EL (cell line): ENCODE measurements around the gene LANCL2.
"Not testable (repeated sequence)": the region's sequence is repeated elsewhere in the genome, so short reads cannot be mapped to it uniquely, and the experiment has no call there.

Source experiments
- DNase-seq: peaks from one replicate; pipeline ENCODE4 v3.0.0-alpha.2; 2016

LANCL2 gene

DNA sequence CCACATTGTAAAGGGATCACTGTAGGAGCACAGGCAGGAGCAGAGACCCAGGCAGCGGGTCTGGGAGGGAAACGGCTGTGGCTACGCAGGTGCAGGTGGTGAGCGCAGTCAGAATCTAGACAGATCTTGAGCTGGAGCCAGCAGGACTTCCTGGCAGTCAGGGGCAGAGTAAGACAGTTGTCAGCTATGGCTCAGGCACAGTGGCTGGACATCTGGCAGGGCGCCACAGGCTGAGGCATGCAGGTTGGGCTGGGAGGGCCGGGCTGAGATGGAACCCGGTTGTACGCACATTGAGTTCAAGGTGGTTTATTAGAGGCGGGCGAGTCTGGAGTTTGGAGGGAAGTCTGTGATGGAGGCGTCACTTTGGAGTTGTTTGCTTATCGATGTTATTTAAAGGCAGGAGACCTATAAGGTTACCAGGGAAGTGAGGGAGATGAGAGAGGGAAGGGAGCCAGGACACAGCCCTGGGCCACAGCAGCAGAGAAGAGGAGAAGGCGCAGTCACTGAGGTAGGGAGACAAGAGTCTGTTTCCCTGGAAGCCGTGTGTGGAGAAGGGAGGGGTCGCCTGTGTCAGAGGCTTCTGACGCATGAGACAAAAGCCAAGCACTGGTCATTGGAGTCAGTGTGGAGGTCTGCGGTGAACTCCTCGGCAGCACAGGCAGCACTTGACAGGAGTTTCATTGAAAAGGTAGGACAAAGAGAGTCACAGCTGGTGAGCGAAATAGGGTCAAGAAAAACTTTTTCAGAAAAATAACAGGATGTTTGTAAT is 73.8 kb downstream of the LANCL2 start:
- DNase-seq: no peak

DNA sequence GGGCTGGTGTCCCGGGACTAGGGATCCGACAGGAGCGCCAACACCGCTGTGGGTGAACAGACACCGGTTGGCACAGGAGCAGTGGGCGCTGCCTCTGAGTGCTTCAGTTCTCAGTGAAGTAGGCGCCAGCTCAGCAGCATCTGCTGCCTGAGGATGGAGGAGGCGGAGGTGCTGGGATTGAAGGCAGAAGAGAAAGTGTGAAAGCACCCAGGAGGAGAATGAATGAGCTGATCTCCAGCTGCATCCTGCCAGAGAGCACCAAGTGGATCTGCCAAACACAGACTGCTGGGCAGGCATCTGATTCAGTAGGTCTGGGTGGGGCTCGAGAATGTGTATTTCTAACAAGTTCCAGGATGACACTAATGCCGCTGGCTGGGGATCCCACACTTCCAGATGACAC is 74.5 kb downstream of the LANCL2 start:
- peak; percentile 30 for DNase-seq

GRCh38 chr7:55440040-55440690 is 75.0 kb downstream of the LANCL2 start:
- no peak for DNase-seq

DNA sequence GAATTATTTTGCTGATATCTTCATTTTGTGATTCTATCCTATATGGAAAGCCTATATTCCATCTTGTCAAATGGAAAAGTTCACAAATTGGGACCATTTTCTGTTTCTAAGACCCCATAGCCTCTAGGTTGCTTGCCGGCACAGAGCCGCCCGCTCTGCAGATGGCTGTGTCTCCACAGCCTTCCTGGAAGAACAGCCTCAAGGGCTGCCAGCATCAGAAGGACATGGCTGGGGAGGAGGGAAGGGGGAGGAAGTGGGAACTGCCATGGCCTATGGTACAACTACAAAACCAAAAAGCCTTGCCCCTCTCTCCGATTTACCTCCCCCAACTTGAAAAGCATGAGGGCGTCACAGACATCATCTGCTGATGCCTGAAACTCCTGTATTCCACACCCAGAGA is 75.9 kb downstream of the LANCL2 start:
- DNase-seq: no peak

GRCh38 chr7:55441774-55442522 is 76.8 kb downstream of the LANCL2 start:
- peak; percentile 83 for DNase-seq

GRCh38 chr7:55444786-55445185 is 79.6 kb downstream of the LANCL2 start:
- no peak for DNase-seq

DNA sequence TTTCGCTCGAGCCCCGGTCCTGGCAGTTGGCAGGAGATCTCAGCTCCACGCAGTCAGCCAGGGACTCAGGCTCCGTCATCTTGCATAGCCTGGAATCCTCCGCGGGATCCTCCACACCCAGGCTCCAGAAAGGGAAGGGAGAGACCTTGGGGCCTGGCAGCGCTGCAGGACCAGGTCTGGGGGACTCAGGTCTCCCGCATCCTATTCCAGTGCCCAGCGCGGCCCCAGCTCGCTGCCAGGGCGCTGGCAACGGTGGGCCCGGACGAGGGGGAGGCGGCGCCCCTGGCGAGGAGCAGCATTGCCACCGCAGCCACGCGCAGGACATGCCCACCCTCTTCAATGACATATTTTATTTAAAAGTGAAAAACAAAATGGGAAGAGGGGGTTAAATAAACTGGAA is 83.4 kb downstream of the LANCL2 start:
- DNase-seq: no peak

DNA sequence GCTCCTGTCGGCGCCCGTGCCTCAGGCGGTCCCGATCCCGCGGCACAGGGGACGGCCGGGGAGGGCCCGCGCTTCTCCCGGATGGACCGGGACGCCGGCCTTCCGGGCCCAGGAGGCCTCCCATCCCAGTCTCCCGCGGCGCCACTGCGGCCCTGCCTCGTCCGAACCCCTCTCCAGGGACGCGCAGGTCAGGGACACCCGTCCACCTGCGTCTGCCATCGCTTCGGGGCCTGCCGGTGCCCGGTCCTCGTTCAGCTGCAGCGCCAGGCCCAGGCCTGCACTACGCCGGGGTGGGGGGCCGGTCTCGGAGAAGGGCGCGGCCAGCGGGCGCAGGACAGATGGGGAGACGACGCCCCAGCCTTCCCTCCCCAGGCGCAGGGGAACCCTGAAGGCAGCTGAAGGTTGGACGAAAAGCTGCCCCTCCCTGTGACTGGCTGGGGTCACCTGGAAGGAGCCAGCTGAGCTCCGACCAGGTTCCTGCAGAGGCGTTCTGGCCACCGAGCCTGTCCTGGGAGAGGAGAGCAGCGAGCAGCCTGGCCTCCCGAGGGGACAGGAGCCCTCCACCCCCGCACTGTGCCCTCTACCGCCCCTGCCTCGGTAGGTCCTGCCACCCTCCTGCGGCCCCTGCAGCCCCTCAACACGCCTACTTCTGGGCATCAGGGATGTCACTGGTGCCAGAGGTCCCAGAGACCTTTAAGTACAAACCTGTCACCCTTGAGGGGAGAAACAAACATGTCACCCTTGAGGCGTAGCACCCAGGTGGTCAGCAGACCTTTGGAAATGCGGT is 84.3 kb downstream of the LANCL2 start:
- DNase-seq: no peak

DNA sequence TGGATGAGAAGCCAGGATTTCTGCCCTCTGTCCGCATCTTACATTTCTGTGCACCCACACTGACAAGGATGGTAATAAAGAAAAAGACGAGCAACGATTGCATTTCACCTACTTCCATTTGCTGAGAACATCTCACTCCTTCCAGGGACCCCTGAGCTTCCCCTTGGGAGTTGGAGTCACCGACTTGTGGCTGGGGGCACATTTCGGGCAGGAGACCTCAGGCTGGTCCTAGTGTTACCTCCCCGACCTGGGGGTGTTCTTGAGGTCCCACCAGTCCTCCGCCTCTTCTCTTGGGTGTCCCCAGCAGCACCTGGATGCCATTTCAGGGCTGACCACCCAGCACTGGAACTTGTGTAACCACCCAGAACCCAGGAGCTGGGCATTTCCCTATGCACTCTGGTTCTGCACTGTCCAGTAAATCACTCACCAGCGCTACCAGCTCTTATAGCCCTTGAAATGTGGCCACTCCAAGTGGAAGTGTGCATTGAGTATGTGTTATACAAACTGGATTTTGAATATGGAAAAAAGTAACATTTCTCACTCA is 84.9 kb downstream of the LANCL2 start:
- DNase-seq: no peak

- no peak for DNase-seq
Observed at GRCh38 chr7:55452971-55453370, 87.8 kb downstream of the LANCL2 start.

DNA sequence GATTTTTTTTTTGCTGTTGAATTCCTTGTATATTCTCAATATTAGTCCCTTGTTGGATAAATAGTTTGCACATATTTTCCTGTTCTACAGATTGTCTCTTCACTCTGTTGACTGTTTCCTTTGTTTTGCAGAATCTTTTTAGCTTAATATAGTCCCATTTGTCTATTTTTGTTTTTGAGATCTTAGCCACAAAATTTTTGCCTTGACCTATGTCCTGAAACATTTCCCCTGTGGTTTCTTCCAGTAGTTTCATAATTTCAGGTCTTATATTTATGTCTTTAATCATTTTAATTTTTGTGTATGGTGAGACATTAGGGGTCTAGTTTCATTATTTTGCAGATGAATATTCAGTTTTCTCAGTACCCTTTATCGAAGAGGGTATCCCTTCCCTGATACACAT is 92.7 kb downstream of the LANCL2 start:
- no peak for DNase-seq

DNA sequence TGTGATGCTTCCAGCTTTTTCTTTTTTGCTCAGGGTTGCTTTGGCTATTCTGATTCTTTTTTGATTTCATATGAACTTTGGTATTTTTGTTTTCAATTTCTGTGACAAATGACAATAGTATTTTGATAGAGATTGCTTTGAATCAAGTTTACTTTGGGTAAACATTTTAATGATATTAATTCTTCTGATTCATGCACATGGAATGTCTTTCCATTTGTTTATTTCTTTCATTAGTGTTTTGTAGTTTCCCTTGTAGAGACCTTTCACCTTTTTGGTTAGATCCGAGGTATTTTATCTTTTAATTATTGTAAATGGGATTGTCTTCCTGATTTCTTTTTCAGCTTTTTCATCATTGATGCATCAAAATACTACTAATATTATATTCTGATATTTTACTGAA is 93.2 kb downstream of the LANCL2 start:
- no peak for DNase-seq

GRCh38 chr7:55463686-55464262 is 98.6 kb downstream of the LANCL2 start:
- DNase-seq: no peak

DNA sequence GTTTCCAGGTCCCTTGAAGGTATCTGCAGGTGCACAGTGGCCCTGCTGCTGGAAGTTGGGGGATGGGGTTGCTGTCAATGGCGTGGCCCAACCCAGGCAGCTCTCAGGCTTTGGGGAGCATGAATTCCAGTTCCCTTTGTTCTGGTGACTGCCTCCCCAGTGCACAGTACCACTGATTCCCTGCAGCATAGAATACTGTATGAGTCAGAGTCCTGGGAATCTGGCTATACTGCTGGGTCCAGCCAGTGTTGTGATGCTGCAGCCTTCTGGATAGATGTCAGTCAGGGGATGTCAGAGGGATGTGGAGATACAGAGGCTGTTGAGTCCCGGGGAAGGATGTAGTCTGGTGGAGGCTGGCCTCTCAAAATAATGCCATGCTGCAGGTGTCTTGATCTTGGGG is 99.3 kb downstream of the LANCL2 start:
- DNase-seq: peak; percentile 28

- DNase-seq: no peak
Observed at GRCh38 chr7:55465691-55466090, 100.6 kb downstream of the LANCL2 start.

GRCh38 chr7:55467047-55467593 is 102.0 kb downstream of the LANCL2 start:
- DNase-seq: no peak

GRCh38 chr7:55468495-55468894 is 103.4 kb downstream of the LANCL2 start:
- DNase-seq: no peak

DNA sequence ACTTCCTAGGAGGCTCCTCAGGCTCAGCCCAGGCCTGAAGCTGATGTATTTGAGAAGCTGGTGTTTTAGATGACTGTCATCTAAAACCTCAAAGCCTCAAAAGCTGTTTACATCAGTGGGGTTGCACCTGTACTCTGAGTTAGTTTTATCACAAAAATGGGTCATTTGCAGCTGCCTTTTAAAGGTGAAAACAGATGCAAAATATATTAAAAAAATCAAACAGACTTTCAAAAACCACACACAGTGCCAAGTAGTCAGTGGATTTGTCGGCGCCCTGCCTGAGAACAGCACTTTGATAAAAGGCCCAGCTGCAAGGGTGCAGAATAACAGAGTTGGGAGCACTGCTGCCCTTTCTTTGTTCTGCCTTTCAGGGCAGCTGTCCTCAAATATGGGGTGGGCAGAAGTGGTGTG is 104.1 kb downstream of the LANCL2 start:
- no peak for DNase-seq

GRCh38 chr7:55469721-55470120 is 104.6 kb downstream of the LANCL2 start:
- DNase-seq: no peak

GRCh38 chr7:55470261-55470660 is 105.1 kb downstream of the LANCL2 start:
- no peak for DNase-seq

DNA sequence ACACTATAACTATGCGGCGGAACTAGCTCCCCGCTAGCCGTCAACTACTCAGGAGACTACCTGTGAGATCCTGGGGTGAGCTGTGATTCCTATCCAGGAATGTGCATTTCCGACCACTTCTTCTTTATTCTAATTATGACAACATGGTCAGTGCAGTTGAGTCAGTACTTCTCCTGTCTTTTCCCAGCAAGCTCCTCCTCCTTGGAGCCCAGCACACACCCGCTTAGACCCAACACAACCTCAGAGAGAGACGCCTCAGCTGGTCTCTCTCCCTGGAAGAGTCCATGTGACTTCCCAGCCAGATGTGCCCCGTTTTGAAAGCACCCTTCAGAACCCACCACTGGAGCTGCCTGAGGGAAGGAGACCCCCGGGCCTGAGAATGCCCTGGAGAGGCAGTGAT is 106.5 kb downstream of the LANCL2 start:
- not testable (repeated sequence) for DNase-seq

DNA sequence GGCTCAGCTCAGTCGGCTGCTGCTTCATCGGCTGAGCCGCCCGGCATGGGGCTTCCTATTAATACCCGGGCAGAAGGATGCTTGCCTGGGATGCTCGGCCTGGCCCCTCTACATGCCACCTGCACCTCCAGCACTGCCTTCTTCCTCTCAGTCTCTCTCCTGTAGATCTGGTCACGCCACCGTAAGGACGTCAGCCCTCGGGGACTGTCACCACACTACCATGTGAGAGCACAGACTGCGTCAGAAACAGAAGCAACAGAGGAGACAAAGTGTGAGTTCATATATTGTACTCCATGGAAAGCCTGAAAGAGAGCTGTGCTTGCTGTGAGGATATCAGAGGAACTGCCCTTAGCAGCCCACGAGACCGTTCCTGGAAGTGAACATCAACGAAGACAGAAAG is 107.3 kb downstream of the LANCL2 start:
- not testable (repeated sequence) for DNase-seq
